Measurements from ENCODE around the gene PCDHGC5.

DNA sequence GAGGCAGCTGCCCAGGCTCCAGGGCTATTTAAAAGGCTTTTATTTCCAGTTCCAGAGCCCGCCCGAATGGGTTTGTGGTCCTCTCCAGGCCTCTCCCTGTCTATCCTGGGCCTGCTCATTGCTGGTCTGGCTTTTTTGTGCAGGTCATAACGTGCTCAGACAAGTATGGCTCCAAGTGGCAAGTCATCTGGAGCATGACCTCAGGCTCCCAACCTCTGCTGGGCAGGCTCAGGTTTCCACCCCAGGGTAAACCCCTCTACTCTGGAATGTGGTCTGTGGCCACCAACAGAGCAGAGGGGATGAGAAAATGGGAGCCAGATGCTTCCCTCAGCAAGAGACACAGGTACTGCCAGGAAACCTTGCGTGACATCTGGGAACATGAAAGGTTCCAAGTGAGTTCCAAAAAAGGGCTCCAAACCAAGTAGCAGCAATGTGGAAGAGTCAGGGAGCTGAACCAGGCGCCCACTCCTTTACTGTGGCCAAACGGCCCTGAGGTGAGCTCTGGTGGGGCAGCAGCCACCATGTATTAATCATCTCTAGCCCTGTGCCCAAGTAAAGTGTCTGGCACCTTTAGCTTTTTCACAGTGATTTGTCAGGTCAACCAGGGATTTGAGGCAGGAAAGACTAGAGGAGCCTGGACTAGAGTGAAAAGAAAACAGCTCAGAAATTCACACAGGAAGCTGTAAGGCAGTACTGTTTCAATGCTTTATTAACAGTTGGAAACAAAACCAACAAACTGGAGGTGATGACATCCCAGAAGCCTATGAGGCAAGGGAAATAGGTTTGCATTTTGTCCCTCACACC lies 25.7 kb downstream of the PCDHGC5 start:
- TF ChIP-seq, protein P1, sequence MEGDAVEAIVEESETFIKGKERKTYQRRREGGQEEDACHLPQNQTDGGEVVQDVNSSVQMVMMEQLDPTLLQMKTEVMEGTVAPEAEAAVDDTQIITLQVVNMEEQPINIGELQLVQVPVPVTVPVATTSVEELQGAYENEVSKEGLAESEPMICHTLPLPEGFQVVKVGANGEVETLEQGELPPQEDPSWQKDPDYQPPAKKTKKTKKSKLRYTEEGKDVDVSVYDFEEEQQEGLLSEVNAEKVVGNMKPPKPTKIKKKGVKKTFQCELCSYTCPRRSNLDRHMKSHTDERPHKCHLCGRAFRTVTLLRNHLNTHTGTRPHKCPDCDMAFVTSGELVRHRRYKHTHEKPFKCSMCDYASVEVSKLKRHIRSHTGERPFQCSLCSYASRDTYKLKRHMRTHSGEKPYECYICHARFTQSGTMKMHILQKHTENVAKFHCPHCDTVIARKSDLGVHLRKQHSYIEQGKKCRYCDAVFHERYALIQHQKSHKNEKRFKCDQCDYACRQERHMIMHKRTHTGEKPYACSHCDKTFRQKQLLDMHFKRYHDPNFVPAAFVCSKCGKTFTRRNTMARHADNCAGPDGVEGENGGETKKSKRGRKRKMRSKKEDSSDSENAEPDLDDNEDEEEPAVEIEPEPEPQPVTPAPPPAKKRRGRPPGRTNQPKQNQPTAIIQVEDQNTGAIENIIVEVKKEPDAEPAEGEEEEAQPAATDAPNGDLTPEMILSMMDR (IDR thresholded peaks at IDR 0.05) = no peak
- TF ChIP-seq POLR2A (IDR thresholded peaks at IDR 0.05) = no peak
- no peak for TF ChIP-seq EP300 (IDR thresholded peaks at IDR 0.05)

All from tibial nerve (tissue), 4 donors.